ENCODE results near the gene CAPN11. TPM values are rescaled to one million over a fixed set of nuclear protein-coding genes. Genes with fewer than 3 reads are reported as not detected.

Gene CAPN11
- total and polyA plus RNA-seq, 2 experiments from 2014 or later = 1.1 to 1.7 TPM

DNA sequence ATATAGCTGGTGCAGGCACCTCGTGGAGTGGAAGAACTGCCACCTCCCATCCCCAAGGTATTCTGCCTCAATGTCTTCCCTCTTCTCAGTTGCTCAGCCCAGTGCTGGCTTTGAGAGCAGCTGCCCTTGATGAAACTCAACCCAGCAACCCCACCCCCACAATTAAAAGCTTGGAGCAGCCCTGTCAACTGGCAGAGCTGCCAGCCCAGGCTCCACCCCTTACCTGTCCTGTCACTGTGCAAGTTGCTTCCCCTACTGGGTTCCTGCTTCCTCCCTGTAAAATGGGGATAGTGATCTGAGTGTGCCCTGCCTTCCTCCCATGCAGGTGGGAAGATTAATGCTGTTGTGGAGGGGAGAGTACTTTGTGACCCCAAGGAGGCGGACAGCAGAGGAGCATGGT lies 26.7 kb upstream of the CAPN11 start (continued):
- no peak for TF ChIP-seq STAT1 (IDR thresholded peaks at IDR 0.05; ENCODE audit: unreplicated experiment)
- no peak for TF ChIP-seq ZNF331 (CRISPR knock-in tag; IDR thresholded peaks at IDR 0.05; ENCODE audit: low read depth)
- no peak for TF ChIP-seq EZH2phosphoT487 (IDR thresholded peaks at IDR 0.05; ENCODE audit: unreplicated experiment)
- TF ChIP-seq JUNB (IDR thresholded peaks at IDR 0.05; ENCODE audit: unreplicated experiment) = no peak
- no peak for TF ChIP-seq POLR2AphosphoS5 (IDR thresholded peaks at IDR 0.05; ENCODE audit: low read depth)

DNA sequence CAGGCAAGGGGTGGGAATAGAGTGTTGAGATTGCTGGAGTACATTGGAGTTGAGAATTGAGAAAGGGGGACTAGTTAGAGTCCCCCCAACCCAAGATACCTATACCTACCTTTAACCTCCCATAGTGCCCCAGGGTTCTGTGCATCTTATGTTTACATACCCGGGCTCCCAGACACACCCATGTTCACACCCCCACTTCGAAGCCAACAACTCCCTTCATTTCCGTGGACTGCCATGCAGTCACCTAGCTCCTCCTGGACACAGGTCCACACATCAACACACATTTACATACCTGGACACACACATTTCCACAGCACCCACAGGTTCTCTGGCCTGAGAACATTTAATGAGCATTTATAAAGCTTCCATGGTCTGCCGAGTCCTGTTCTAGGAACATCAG lies 26.1 kb upstream of the CAPN11 start:
- TF ChIP-seq POLR2AphosphoS5 (IDR thresholded peaks at IDR 0.05; ENCODE audit: low read depth) = no peak
- no peak for TF ChIP-seq JUNB (IDR thresholded peaks at IDR 0.05; ENCODE audit: unreplicated experiment)
- no peak for TF ChIP-seq ZNF331 (CRISPR knock-in tag; IDR thresholded peaks at IDR 0.05; ENCODE audit: low read depth)
- TF ChIP-seq, protein P1, sequence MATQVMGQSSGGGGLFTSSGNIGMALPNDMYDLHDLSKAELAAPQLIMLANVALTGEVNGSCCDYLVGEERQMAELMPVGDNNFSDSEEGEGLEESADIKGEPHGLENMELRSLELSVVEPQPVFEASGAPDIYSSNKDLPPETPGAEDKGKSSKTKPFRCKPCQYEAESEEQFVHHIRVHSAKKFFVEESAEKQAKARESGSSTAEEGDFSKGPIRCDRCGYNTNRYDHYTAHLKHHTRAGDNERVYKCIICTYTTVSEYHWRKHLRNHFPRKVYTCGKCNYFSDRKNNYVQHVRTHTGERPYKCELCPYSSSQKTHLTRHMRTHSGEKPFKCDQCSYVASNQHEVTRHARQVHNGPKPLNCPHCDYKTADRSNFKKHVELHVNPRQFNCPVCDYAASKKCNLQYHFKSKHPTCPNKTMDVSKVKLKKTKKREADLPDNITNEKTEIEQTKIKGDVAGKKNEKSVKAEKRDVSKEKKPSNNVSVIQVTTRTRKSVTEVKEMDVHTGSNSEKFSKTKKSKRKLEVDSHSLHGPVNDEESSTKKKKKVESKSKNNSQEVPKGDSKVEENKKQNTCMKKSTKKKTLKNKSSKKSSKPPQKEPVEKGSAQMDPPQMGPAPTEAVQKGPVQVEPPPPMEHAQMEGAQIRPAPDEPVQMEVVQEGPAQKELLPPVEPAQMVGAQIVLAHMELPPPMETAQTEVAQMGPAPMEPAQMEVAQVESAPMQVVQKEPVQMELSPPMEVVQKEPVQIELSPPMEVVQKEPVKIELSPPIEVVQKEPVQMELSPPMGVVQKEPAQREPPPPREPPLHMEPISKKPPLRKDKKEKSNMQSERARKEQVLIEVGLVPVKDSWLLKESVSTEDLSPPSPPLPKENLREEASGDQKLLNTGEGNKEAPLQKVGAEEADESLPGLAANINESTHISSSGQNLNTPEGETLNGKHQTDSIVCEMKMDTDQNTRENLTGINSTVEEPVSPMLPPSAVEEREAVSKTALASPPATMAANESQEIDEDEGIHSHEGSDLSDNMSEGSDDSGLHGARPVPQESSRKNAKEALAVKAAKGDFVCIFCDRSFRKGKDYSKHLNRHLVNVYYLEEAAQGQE (IDR thresholded peaks at IDR 0.05; ENCODE audit: unreplicated experiment) = no peak
- TF ChIP-seq, protein P2, sequence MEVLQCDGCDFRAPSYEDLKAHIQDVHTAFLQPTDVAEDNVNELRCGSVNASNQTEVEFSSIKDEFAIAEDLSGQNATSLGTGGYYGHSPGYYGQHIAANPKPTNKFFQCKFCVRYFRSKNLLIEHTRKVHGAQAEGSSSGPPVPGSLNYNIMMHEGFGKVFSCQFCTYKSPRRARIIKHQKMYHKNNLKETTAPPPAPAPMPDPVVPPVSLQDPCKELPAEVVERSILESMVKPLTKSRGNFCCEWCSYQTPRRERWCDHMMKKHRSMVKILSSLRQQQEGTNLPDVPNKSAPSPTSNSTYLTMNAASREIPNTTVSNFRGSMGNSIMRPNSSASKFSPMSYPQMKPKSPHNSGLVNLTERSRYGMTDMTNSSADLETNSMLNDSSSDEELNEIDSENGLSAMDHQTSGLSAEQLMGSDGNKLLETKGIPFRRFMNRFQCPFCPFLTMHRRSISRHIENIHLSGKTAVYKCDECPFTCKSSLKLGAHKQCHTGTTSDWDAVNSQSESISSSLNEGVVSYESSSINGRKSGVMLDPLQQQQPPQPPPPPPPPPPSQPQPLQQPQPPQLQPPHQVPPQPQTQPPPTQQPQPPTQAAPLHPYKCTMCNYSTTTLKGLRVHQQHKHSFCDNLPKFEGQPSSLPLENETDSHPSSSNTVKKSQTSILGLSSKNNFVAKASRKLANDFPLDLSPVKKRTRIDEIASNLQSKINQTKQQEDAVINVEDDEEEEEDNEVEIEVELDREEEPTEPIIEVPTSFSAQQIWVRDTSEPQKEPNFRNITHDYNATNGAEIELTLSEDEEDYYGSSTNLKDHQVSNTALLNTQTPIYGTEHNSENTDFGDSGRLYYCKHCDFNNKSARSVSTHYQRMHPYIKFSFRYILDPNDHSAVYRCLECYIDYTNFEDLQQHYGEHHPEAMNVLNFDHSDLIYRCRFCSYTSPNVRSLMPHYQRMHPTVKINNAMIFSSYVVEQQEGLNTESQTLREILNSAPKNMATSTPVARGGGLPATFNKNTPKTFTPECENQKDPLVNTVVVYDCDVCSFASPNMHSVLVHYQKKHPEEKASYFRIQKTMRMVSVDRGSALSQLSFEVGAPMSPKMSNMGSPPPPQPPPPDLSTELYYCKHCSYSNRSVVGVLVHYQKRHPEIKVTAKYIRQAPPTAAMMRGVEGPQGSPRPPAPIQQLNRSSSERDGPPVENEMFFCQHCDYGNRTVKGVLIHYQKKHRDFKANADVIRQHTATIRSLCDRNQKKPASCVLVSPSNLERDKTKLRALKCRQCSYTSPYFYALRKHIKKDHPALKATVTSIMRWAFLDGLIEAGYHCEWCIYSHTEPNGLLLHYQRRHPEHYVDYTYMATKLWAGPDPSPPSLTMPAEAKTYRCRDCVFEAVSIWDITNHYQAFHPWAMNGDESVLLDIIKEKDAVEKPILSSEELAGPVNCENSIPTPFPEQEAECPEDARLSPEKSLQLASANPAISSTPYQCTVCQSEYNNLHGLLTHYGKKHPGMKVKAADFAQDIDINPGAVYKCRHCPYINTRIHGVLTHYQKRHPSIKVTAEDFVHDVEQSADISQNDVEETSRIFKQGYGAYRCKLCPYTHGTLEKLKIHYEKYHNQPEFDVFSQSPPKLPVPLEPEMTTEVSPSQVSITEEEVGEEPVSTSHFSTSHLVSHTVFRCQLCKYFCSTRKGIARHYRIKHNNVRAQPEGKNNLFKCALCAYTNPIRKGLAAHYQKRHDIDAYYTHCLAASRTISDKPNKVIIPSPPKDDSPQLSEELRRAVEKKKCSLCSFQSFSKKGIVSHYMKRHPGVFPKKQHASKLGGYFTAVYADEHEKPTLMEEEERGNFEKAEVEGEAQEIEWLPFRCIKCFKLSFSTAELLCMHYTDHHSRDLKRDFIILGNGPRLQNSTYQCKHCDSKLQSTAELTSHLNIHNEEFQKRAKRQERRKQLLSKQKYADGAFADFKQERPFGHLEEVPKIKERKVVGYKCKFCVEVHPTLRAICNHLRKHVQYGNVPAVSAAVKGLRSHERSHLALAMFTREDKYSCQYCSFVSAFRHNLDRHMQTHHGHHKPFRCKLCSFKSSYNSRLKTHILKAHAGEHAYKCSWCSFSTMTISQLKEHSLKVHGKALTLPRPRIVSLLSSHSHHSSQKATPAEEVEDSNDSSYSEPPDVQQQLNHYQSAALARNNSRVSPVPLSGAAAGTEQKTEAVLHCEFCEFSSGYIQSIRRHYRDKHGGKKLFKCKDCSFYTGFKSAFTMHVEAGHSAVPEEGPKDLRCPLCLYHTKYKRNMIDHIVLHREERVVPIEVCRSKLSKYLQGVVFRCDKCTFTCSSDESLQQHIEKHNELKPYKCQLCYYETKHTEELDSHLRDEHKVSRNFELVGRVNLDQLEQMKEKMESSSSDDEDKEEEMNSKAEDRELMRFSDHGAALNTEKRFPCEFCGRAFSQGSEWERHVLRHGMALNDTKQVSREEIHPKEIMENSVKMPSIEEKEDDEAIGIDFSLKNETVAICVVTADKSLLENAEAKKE (CRISPR knock-in tag; IDR thresholded peaks at IDR 0.05) = no peak
- TF ChIP-seq, protein P3, sequence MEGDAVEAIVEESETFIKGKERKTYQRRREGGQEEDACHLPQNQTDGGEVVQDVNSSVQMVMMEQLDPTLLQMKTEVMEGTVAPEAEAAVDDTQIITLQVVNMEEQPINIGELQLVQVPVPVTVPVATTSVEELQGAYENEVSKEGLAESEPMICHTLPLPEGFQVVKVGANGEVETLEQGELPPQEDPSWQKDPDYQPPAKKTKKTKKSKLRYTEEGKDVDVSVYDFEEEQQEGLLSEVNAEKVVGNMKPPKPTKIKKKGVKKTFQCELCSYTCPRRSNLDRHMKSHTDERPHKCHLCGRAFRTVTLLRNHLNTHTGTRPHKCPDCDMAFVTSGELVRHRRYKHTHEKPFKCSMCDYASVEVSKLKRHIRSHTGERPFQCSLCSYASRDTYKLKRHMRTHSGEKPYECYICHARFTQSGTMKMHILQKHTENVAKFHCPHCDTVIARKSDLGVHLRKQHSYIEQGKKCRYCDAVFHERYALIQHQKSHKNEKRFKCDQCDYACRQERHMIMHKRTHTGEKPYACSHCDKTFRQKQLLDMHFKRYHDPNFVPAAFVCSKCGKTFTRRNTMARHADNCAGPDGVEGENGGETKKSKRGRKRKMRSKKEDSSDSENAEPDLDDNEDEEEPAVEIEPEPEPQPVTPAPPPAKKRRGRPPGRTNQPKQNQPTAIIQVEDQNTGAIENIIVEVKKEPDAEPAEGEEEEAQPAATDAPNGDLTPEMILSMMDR (conservative IDR thresholded peaks at IDR 0.05; ENCODE audit: low read depth in 2 of 2) = no peak
- TF ChIP-seq NANOG (IDR thresholded peaks at IDR 0.05; ENCODE audit: borderline replicate concordance) = no peak
- TF ChIP-seq CREB1 (CRISPR knock-in tag; IDR thresholded peaks at IDR 0.05; ENCODE audit: low read depth) = no peak
- no peak for TF ChIP-seq EZH2phosphoT487 (IDR thresholded peaks at IDR 0.05; ENCODE audit: unreplicated experiment)
- TF ChIP-seq EZH2 (IDR thresholded peaks at IDR 0.05; ENCODE audit: low read depth, unreplicated experiment) = no peak
- TF ChIP-seq, protein P4, sequence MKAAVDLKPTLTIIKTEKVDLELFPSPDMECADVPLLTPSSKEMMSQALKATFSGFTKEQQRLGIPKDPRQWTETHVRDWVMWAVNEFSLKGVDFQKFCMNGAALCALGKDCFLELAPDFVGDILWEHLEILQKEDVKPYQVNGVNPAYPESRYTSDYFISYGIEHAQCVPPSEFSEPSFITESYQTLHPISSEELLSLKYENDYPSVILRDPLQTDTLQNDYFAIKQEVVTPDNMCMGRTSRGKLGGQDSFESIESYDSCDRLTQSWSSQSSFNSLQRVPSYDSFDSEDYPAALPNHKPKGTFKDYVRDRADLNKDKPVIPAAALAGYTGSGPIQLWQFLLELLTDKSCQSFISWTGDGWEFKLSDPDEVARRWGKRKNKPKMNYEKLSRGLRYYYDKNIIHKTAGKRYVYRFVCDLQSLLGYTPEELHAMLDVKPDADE (IDR thresholded peaks at IDR 0.05) = no peak
- TF ChIP-seq ZNF114 (CRISPR knock-in tag; IDR thresholded peaks at IDR 0.05) = no peak
- no peak for TF ChIP-seq STAT1 (IDR thresholded peaks at IDR 0.05; ENCODE audit: unreplicated experiment)
- Histone ChIP-seq H3K9me2 (ENCODE audit: insufficient read depth) (no peaks in the 10 kb centered on the region), H3K27ac (ENCODE audit: low read depth) (peak overlapping the region; percentile 59; the same call in 1 of the 2 replicates), H3F3A (replicated peaks; ENCODE audit: low read depth) (0 out of 2 replicates have a peak, but pooled peaks cover 12% of the 10 kb centered on the region), H3K36me3 (ENCODE audit: insufficient read depth) (no peaks in the 10 kb centered on the region), H3K27me3 (ENCODE audit: insufficient read depth) (no peaks in the 10 kb centered on the region), H3K4me2 (no peak overlapping the region), H3K4me1 (ENCODE audit: insufficient read depth) (peaks cover 30% of the 10 kb centered on the region), H4K20me1 (replicated peaks; ENCODE audit: insufficient read depth) (peaks cover 11% of the 10 kb centered on the region), H3K79me2 (replicated peaks; ENCODE audit: insufficient read depth) (peaks cover 26% of the 10 kb centered on the region), H2AFZ (no peak overlapping the region), H3K4me3 (no peak overlapping the region)
- H3K27ac Mint-ChIP-seq = peak overlapping the region; percentile 43; the same call in 1 of the 2 replicates
- no peak for DNase-seq (ENCODE audit: low spot score)
- H3K36me3 Mint-ChIP-seq (ENCODE audit: low read depth) = peaks cover 13% of the 10 kb centered on the region
- no peak overlapping the region; the same call in 2 of the 3 replicates for H3K4me3 Mint-ChIP-seq
- ATAC-seq = no peak
- H3K9me3 Mint-ChIP-seq = no peaks in the 10 kb centered on the region; the same call in 2 of the 3 replicates
- peaks cover 46% of the 10 kb centered on the region for H3K4me1 Mint-ChIP-seq
- peaks cover 25% of the 10 kb centered on the region for H3K27me3 Mint-ChIP-seq (ENCODE audit: insufficient read depth, low read depth, poor library complexity)

All from GM23338 (cell line).